HCT116 (cell line): ENCODE measurements around the gene WAPL. TPM values are rescaled to one million over a fixed set of nuclear protein-coding genes. Genes with fewer than 3 reads are reported as not detected.

Experiments used
- ATAC-seq: fragments of 200-7000 bp; cut with Tn5 transposase; 2 replicates; pipeline ENCODE4 v1.9.1; 2020; ENCODE audit warnings: mild to moderate bottlenecking, moderate library complexity
- BruUV-seq: library from RNA; stranded (reverse); fragments of 400-500 nt; replicated peaks from 2 replicates; lab custom pipeline; 2021; lab: Mats Ljungman, UMichigan
- CTCF ChIA-PET: fragments of 300-600 bp; sonication (Branson Sonifier 250); formaldehyde crosslinking; loops from one replicate; lab custom pipeline; 2021; ENCODE audit warnings: antibody characterized with exemption; lab: Charles Lee
- POLR2A ChIA-PET: fragments of 300-600, 350-600 bp; sonication (Branson Sonifier 250); formaldehyde crosslinking; loops from one replicate; lab custom pipeline; 2021; ENCODE audit warnings: antibody characterized with exemption; lab: Charles Lee
- RAD21 ChIA-PET, 2 experiments: fragments of 300-600 bp; sonication (Branson Sonifier 250); formaldehyde crosslinking; loops; one replicate each; lab custom pipeline; 2023; ENCODE audit warnings: low total read pairs in 2 of 2; ENCODE audit not compliant: uncharacterized antibody in 2 of 2, unreplicated experiment in 2 of 2, low non-redundant PET in 1 of 2; lab: Charles Lee
- DNase-seq: peaks from one replicate; pipeline ENCODE4 v3.0.0-alpha.2; 2010; ENCODE audit warnings: low read depth, low spot score
- H2AFZ ChIP-seq: fragments of 200-600 bp; shearing (Covaris generic), sonication (generic); 2 replicates; pipeline ENCODE4 v1.6.1; 2017; ENCODE audit warnings: low read depth, mixed run types, mixed read lengths, antibody characterized with exemption, low read length; ENCODE audit not compliant: poor library complexity, severe bottlenecking
- H3K27ac ChIP-seq: 2 replicates; pipeline ENCODE4 v1.5.1; 2012; ENCODE audit warnings: low read depth, low read length
- H3K27me3 ChIP-seq: fragments of 200-600 bp; sonication (generic); 2 replicates; pipeline ENCODE4 v1.6.1; 2016; ENCODE audit warnings: mixed run types, low read length, mixed read lengths; ENCODE audit not compliant: insufficient read depth
- H3K36me3 ChIP-seq, 2 experiments: fragments of 200-500 bp in 1 of 2; fragments of 200-600 bp in 1 of 2; sonication (Bioruptor generic) in 1 of 2; sonication (generic) in 1 of 2; 2 replicates each; pipeline versions ENCODE4 v1.5.1 to v1.6.1; 2014 to 2016; ENCODE audit warnings: low read length in 2 of 2, inconsistent platforms in 1 of 2, mixed read lengths in 1 of 2, mixed run types in 1 of 2; ENCODE audit not compliant: insufficient read depth in 2 of 2, control insufficient read depth in 1 of 2
- H3K4me1 ChIP-seq, 2 experiments: fragments of 200-600 bp in 1 of 2; sonication (generic) in 1 of 2; 2 replicates each; pipeline versions ENCODE4 v1.5.1 to v1.6.1; 2012 to 2017; ENCODE audit warnings: low read length in 2 of 2, inconsistent platforms in 1 of 2, mild to moderate bottlenecking in 1 of 2, mixed read lengths in 1 of 2, mixed run types in 1 of 2, moderate library complexity in 1 of 2; ENCODE audit not compliant: insufficient read depth in 2 of 2, control insufficient read depth in 1 of 2
- H3K4me2 ChIP-seq: fragments of 200-600 bp; sonication (generic); 2 replicates; pipeline ENCODE4 v1.6.1; 2017; ENCODE audit warnings: mixed run types, low read length, mixed read lengths
- H3K4me3 ChIP-seq, 2 experiments: fragments of 200-600 bp in 1 of 2; sonication (generic) in 1 of 2; replicated peaks in 1 of 2; 2 replicates each; pipeline ENCODE4 v1.5.1; 2011 to 2016; ENCODE audit warnings: low read length in 2 of 2, control low read depth in 1 of 2, low read depth in 1 of 2, mild to moderate bottlenecking in 1 of 2, mixed read lengths in 1 of 2, mixed run types in 1 of 2
- H3K79me2 ChIP-seq: fragments of 200-600 bp; sonication (generic); 2 replicates; pipeline ENCODE4 v1.6.1; 2017; ENCODE audit warnings: mild to moderate bottlenecking, mixed run types, low read length, moderate library complexity, mixed read lengths; ENCODE audit not compliant: insufficient read depth
- H3K9ac ChIP-seq: fragments of 200-600 bp; sonication (generic); 2 replicates; pipeline ENCODE4 v1.6.1; 2016; ENCODE audit warnings: low read length, mixed read lengths
- H3K9me2 ChIP-seq: fragments of 200-600 bp; sonication (generic), shearing (Covaris generic); 2 replicates; pipeline ENCODE4 v1.6.1; 2017; ENCODE audit warnings: mixed run types, mild to moderate bottlenecking, moderate library complexity; ENCODE audit not compliant: insufficient read depth
- H3K9me3 ChIP-seq, 2 experiments: fragments of 200-500 bp in 1 of 2; fragments of 200-600 bp in 1 of 2; sonication (Bioruptor generic) in 1 of 2; sonication (generic) in 1 of 2; 2 replicates each; pipeline ENCODE4 v1.6.1; 2014 to 2017; ENCODE audit warnings: low read length in 2 of 2, mixed read lengths in 2 of 2, inconsistent platforms in 1 of 2, low read depth in 1 of 2, mild to moderate bottlenecking in 1 of 2, mixed run types in 1 of 2, moderate library complexity in 1 of 2; ENCODE audit not compliant: control insufficient read depth in 1 of 2, insufficient read depth in 1 of 2
- H4K20me1 ChIP-seq: fragments of 200-600 bp; sonication (generic), shearing (Covaris generic); 2 replicates; pipeline ENCODE4 v1.6.1; 2017; ENCODE audit warnings: mixed run types, mild to moderate bottlenecking, moderate library complexity; ENCODE audit not compliant: insufficient read depth
- EZH2 ChIP-seq: fragments of 200-600 bp; sonication (generic); IDR thresholded peaks from 2 replicates; pipeline ENCODE4 v1.6.1; 2017; ENCODE audit warnings: antibody characterized with exemption, mixed run types
- JUND ChIP-seq: IDR thresholded peaks from 2 replicates; pipeline ENCODE4 v1.6.1; 2012
- POLR2AphosphoS5 ChIP-seq: IDR thresholded peaks from 2 replicates; pipeline ENCODE4 v1.6.1; 2011; ENCODE audit warnings: mild to moderate bottlenecking, low read depth, low read length, moderate library complexity
- SIN3A ChIP-seq: IDR thresholded peaks from 2 replicates; pipeline ENCODE4 v1.6.1; 2012; ENCODE audit warnings: low read depth
- YY1 ChIP-seq: IDR thresholded peaks from 2 replicates; pipeline ENCODE4 v1.6.1; 2011; ENCODE audit warnings: low read length, low read depth, moderate library complexity, mild to moderate bottlenecking; ENCODE audit not compliant: insufficient replicate concordance; ENCODE audit errors: extremely low read depth
- ZFX ChIP-seq: fragments of 450-650 bp; IDR thresholded peaks from 2 replicates; pipeline ENCODE4 v1.6.1; 2017
- intact Hi-C: fragments of 100-400 bp; cut with micrococcal nuclease; formaldehyde crosslinking; loops from 2 replicates; pipeline ENCODE4 v1.10.0; 2022
- total RNA-seq: library from RNA; stranded (reverse); gene quantifications from one replicate; pipeline ENCODE4 v1.2.1, GENCODE V29; 2021; ENCODE audit not compliant: unreplicated experiment

Gene WAPL
- total RNA-seq, 1 experiment from 2014 or later, result 37.5 TPM

DNA sequence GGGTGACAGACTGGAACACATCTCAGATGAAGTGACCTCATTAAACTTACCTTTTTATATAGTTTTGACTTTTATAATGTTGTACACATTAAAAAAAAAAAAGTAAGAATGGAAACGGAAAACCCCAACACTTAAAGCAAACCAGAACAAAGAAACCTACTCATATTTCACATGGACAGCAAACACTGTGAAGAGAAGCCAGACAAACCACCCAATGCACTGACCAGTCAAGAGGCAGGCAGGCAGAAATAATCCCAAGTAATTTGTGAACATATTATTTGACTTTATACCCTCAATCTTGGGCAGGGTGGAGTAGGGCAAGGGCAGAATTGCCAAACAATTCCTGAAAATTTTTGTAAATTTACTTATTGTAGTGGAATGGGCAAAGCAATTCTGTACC lies 39.8 kb downstream of the WAPL start:
- H3K27me3 ChIP-seq, result no peaks in the 10 kb centered on the region
- no peaks in the 10 kb centered on the region for H3K9me2 ChIP-seq
- no peaks in the 10 kb centered on the region for H3K9me3 ChIP-seq
- intact Hi-C loops, result no loop called here
- H3K4me2 ChIP-seq, result no peak overlapping the region
- peaks cover 82% of the 10 kb centered on the region for H3K79me2 ChIP-seq
- no peak overlapping the region for H3K9ac ChIP-seq
- ChIA-PET RAD21 (no interaction called here), POLR2A (no interaction called here), CTCF (no interaction called here)
- no peak overlapping the region for H2AFZ ChIP-seq
- peaks cover 9% of the 10 kb centered on the region; the same call in 1 of the 2 replicates for H4K20me1 ChIP-seq
- BruUV-seq, result no TSS peak
- no peaks in the 10 kb centered on the region; a peak in 1 of 4 replicates for H3K4me1 ChIP-seq
- ATAC-seq (no peak), DNase-seq (no peak)
- no peak overlapping the region for H3K4me3 ChIP-seq
- TF ChIP-seq EZH2, result no peak
- TF ChIP-seq ZFX, result no peak
- no peak for TF ChIP-seq SIN3A
- no peak for TF ChIP-seq JUND
- H3K36me3 ChIP-seq, result peaks cover 0 to 5% of the 10 kb centered on the region in 2 experiments; a peak in 2 of 4 replicates
- H3K27ac ChIP-seq, result no peak overlapping the region

DNA sequence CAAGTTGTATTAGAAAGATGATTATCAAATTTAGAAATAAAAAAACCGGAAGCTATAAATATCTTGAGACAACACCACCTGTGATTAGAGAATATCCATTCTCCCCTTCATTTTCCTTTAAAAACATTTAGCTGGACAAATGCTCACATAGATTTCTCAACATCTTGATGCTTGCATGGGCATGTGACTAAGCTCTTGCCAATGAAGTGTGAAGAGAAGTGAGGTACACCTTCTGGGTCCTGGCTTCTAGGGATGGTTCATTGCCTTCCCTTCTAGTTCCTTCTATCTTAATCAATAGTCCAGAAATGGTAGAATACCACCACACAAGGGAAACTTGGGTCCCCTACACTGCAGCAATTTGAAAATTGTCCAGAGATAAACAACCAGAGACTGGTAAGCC lies 41.0 kb downstream of the WAPL start:
- H3K27ac ChIP-seq, result no peak overlapping the region
- no TSS peak for BruUV-seq
- no peaks in the 10 kb centered on the region; a peak in 1 of 4 replicates for H3K4me1 ChIP-seq
- H4K20me1 ChIP-seq, result peaks cover 9% of the 10 kb centered on the region; the same call in 1 of the 2 replicates
- H3K36me3 ChIP-seq, result peaks cover 0 to 5% of the 10 kb centered on the region in 2 experiments; a peak in 2 of 4 replicates
- H3K4me2 ChIP-seq, result no peak overlapping the region
- ChIA-PET POLR2A (interaction anchor here (0.5 kb wide), 1 partner anchor 28 kb away, joined by 3 read pairs; no protein-coding TSS in a partner anchor), RAD21 (no interaction called here), CTCF (no interaction called here)
- H3K9ac ChIP-seq, result no peak overlapping the region
- H3K79me2 ChIP-seq, result peaks cover 75% of the 10 kb centered on the region
- no peaks in the 10 kb centered on the region for H3K9me2 ChIP-seq
- H3K9me3 ChIP-seq, result no peaks in the 10 kb centered on the region
- TF ChIP-seq POLR2AphosphoS5 (no peak), YY1 (no peak)
- ATAC-seq, result no peak
- no peak overlapping the region for H3K4me3 ChIP-seq
- no peak overlapping the region for H2AFZ ChIP-seq
- intact Hi-C loops, result no loop called here
- DNase-seq, result no peak
- no peaks in the 10 kb centered on the region for H3K27me3 ChIP-seq
